GM12878 (cell line): ENCODE data around the gene ASZ1. TPM values are rescaled to one million over a fixed set of nuclear protein-coding genes. Genes with fewer than 3 reads are reported as not detected.

Experiments used
- ATAC-seq: fragments of 200-7000 bp; cut with Tn5 transposase; 3 replicates; pipeline ENCODE4 v1.9.1; 2020; ENCODE audit warnings: mild to moderate bottlenecking, moderate library complexity
- BruUV-seq: library from RNA; stranded (reverse); fragments of 400-500 nt; replicated peaks from 2 replicates; lab custom pipeline; 2021; lab: Mats Ljungman, UMichigan
- CTCF ChIA-PET: fragments of 300-600 bp; sonication (Branson Sonifier 250); formaldehyde crosslinking; extraction: SDS; loops from one replicate; lab custom pipeline; 2021; ENCODE audit warnings: inconsistent platforms; lab: Yijun Ruan, JAX
- POLR2A ChIA-PET: fragments of 350-600 bp; formaldehyde crosslinking; extraction: SDS; loops from one replicate; lab custom pipeline; 2021; ENCODE audit warnings: inconsistent platforms; lab: Charles Lee
- RAD21 ChIA-PET: fragments of 300-600 bp; sonication (Branson Sonifier 250); formaldehyde crosslinking; loops from one replicate; lab custom pipeline; 2023; ENCODE audit warnings: antibody characterized with exemption; ENCODE audit not compliant: unreplicated experiment; lab: Charles Lee
- SMC1A ChIA-PET: fragments of 300-600 bp; sonication (Branson Sonifier 250); formaldehyde crosslinking; loops from one replicate; lab custom pipeline; 2023; ENCODE audit not compliant: unreplicated experiment, uncharacterized antibody; lab: Charles Lee
- DNase-seq: peaks from one replicate; pipeline ENCODE4 v3.0.0-alpha.2; 2011; ENCODE audit warnings: low read depth, low spot score
- FAIRE-seq: peaks from 3 replicates; lab custom pipeline; 2011; peaks lifted over from hg19 to GRCh38; lab: Jason Lieb, UNC
- H2AFZ ChIP-seq: 2 replicates; pipeline ENCODE4 v1.6.0; 2011; ENCODE audit warnings: low read depth, low read length, control low read depth; ENCODE audit not compliant: control insufficient read depth
- H3K27ac ChIP-seq: 2 replicates; pipeline ENCODE4 v1.5.1; 2011; ENCODE audit warnings: control low read depth; ENCODE audit not compliant: control insufficient read depth, insufficient read depth
- H3K27me3 ChIP-seq, 2 experiments: replicated peaks in 1 of 2; 2 replicates each; pipeline versions ENCODE4 v1.6.0 to v1.6.1; 2011; ENCODE audit warnings: low read length in 1 of 2; ENCODE audit not compliant: control insufficient read depth in 2 of 2, insufficient read depth in 2 of 2
- H3K36me3 ChIP-seq, 2 experiments: 2 replicates each; pipeline ENCODE4 v1.5.1; 2011; ENCODE audit warnings: low read length in 1 of 2; ENCODE audit not compliant: control insufficient read depth in 2 of 2, insufficient read depth in 2 of 2
- H3K4me1 ChIP-seq: 2 replicates; pipeline ENCODE4 v1.6.1; 2011; ENCODE audit warnings: mild to moderate bottlenecking, low read length, moderate library complexity, mixed read lengths; ENCODE audit not compliant: control insufficient read depth, insufficient read depth
- H3K4me2 ChIP-seq: 2 replicates; pipeline ENCODE4 v1.6.0; 2011; ENCODE audit warnings: control low read depth; ENCODE audit not compliant: control insufficient read depth, insufficient read depth
- H3K4me3 ChIP-seq: fragments of 200-600 bp; sonication (generic); 2 replicates; pipeline ENCODE4 v1.5.1; 2016
- H3K79me2 ChIP-seq: 2 replicates; pipeline ENCODE4 v1.6.0; 2011; ENCODE audit warnings: low read length; ENCODE audit not compliant: control insufficient read depth, insufficient read depth
- H3K9ac ChIP-seq: 2 replicates; pipeline ENCODE4 v1.8.0; 2011; ENCODE audit warnings: low read length, control low read depth, mixed read lengths; ENCODE audit not compliant: control insufficient read depth, insufficient read depth
- H3K9me3 ChIP-seq: replicated peaks from 3 replicates; pipeline ENCODE4 v1.5.1; 2011; ENCODE audit warnings: mild to moderate bottlenecking, low read length; ENCODE audit not compliant: control insufficient read depth, insufficient read depth
- H4K20me1 ChIP-seq: 2 replicates; pipeline ENCODE4 v1.6.0; 2011; ENCODE audit not compliant: control insufficient read depth, insufficient read depth
- JUNB ChIP-seq: IDR thresholded peaks from 2 replicates; pipeline ENCODE4 v1.6.1; 2016; ENCODE audit warnings: antibody characterized with exemption, mild to moderate bottlenecking
- MTA2 ChIP-seq: fragments of 450-650 bp; IDR thresholded peaks from 2 replicates; pipeline ENCODE4 v1.6.1; 2016; ENCODE audit warnings: low read depth, mild to moderate bottlenecking, moderate library complexity
- MTA3 ChIP-seq: IDR thresholded peaks from 2 replicates; pipeline ENCODE4 v1.6.1; 2012; ENCODE audit warnings: low read length, inconsistent platforms, borderline replicate concordance
- SMAD1 ChIP-seq: fragments of 450-650 bp; IDR thresholded peaks from 2 replicates; pipeline ENCODE4 v1.6.1; 2018; ENCODE audit warnings: mild to moderate bottlenecking, low read depth; ENCODE audit not compliant: partially characterized antibody
- WGBS: methylation state at CpG from one replicate; pipeline ENCODE4 v1.1.6; 2016; ENCODE audit warnings: low lambda C conversion rate; ENCODE audit not compliant: insufficient replicate concordance, insufficient coverage; ENCODE audit errors: missing lambda C conversion rate; 5-methylcytosine and 5-hydroxymethylcytosine counted together
- in situ Hi-C: fragments of 300-500 bp; cut with MboI; formaldehyde crosslinking; loops from 9 replicates; pipeline ENCODE4 v1.14.3; 2018; ENCODE audit warnings: mixed read lengths
- intact Hi-C: fragments of 100-400 bp; cut with micrococcal nuclease; formaldehyde crosslinking; loops from one replicate; pipeline ENCODE4 v1.14.2; 2022; ENCODE audit not compliant: unreplicated experiment
- polyA plus RNA-seq, 11 experiments: library from polyadenylated mRNA; depleted of rRNA in 4 of 11; unstranded in 6 of 11; stranded (reverse) in 5 of 11; fragments of >200 nt; fragmentation: Nextera tagmentation in 4 of 11; fragmentation: Illumina TruSeq in 1 of 11; extraction: Ambion mirVana in 4 of 11; extraction: Trizol in 1 of 11; gene quantifications; 1 replicate in 1 of 11; 2 replicates in 10 of 11; pipeline versions ENCODE4 v1.2.1 to v1.2.3, GENCODE V29; 2011 to 2016; ENCODE audit warnings: inconsistent platforms in 2 of 11, missing spikeins in 2 of 11, low read depth in 1 of 11
- total RNA-seq, 4 experiments: library from RNA; depleted of rRNA in 3 of 4; stranded (reverse); fragments of >200 nt in 3 of 4; fragmentation: Illumina TruSeq in 1 of 4; extraction: Trizol in 1 of 4; gene quantifications; 2 replicates each; pipeline versions ENCODE4 v1.2.1 to v1.2.3, GENCODE V29; 2013 to 2021
- TF ChIP-seq, protein P1 (sequence below): IDR thresholded peaks from 2 replicates; pipeline ENCODE4 v1.6.1; 2011; ENCODE audit warnings: borderline replicate concordance, low read depth, mild to moderate bottlenecking, moderate library complexity, mixed read lengths, low read length; ENCODE audit not compliant: insufficient read depth; ENCODE audit errors: extremely low read length
- TF ChIP-seq, protein P2 (sequence below): IDR thresholded peaks from 2 replicates; pipeline ENCODE4 v1.6.1; 2012; ENCODE audit warnings: improper control_type of control experiment, low read depth, low read length; ENCODE audit not compliant: insufficient replicate concordance
- TF ChIP-seq, protein P3 (sequence below): fragments of 450-650 bp; IDR thresholded peaks from 2 replicates; pipeline ENCODE4 v1.6.1; 2016; ENCODE audit warnings: mild to moderate bottlenecking

ASZ1 gene
- total and polyA plus RNA-seq, 10 of the 15 experiments (the other 5 are each of a cell fraction or from before 2014, with no cell fraction given): 0.04 to 0.09 (median 0.06) TPM; not detected in 5

DNA sequence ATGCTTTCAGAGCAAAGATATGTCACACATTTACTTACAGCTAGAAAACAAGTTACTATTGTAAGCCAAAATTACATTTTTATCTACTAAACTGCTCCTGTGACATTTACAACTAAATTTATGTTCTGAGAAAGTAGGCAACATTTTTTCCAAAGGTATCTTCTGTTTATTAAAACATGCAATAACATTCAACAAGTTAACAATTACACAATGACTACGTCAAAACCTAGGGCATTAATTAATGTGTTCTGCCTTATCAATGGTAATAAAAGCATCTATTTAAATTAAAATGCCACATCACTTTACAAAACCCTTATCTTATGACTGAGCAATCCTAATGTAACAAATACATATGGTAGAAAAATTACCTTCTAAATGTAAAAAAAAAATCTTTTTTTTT lies 14.9 kb downstream of the ASZ1 start:
- in situ Hi-C loops: no loop called here

DNA sequence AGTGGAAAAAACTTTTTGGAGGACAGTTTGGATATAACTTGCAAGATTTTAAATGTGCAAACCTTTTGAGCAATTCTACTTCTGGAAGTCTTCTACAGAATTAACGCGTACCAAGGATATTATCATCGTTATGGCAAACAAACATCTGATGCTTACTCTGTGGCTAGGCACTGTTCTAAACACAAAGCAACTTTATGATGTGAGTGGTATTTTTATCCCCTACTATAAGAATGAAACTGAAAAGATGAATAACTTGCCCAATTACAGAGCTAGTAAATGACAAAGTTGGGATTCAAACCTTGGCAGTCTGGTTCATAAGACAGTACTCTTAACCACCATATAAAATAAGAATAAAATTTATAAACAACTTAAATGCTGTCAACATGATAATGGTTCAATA lies 15.8 kb downstream of the ASZ1 start:
- RAD21 ChIA-PET: interaction anchor here (0.6 to 2.8 kb wide), 12 partner anchors 9 to 457 kb away, joined by 3 to 13 read pairs (median 4); no protein-coding TSS in a partner anchor
- FAIRE-seq: peak; percentile 70
- Histone ChIP-seq H3K9me3 (no peaks in the 10 kb centered on the region), H3K36me3 (no peaks in the 10 kb centered on the region), H3K4me2 (no peak overlapping the region), H3K9ac (no peak overlapping the region), H3K4me1 (no peaks in the 10 kb centered on the region), H3K27ac (no peak overlapping the region), H2AFZ (no peak overlapping the region), H3K79me2 (no peaks in the 10 kb centered on the region), H3K27me3 (no peaks in the 10 kb centered on the region), H4K20me1 (no peaks in the 10 kb centered on the region), H3K4me3 (no peak overlapping the region)
- ATAC-seq: peak; percentile 93
- intact Hi-C loops (no loop called here), in situ Hi-C loops (no loop called here)
- no TSS peak for BruUV-seq
- DNase-seq: no peak
- CTCF ChIA-PET: interaction anchor here (0.7 to 2.8 kb wide), 9 partner anchors 10 to 742 kb away, joined by 3 to 25 read pairs (median 4); partner anchors contain the start of gene CFTR
- SMC1A ChIA-PET: interaction anchor here (0.6 to 2.8 kb wide), 15 partner anchors 9 to 342 kb away, joined by 3 to 23 read pairs (median 4); no protein-coding TSS in a partner anchor
- POLR2A ChIA-PET: interaction anchor here (0.6 to 1.0 kb wide), 2 partner anchors 11 to 453 kb away, joined by 3 to 4 read pairs; no protein-coding TSS in a partner anchor
- 53% methylated on average over 3 of the region's 3 CpGs for WGBS
- TF ChIP-seq SMAD1 (no peak), MTA2 (peak; percentile 64), JUNB (peak; percentile 39; the same call in 1 of the 2 replicates)
- TF ChIP-seq, protein P1, sequence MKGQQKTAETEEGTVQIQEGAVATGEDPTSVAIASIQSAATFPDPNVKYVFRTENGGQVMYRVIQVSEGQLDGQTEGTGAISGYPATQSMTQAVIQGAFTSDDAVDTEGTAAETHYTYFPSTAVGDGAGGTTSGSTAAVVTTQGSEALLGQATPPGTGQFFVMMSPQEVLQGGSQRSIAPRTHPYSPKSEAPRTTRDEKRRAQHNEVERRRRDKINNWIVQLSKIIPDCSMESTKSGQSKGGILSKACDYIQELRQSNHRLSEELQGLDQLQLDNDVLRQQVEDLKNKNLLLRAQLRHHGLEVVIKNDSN: no peak
- TF ChIP-seq, protein P2, sequence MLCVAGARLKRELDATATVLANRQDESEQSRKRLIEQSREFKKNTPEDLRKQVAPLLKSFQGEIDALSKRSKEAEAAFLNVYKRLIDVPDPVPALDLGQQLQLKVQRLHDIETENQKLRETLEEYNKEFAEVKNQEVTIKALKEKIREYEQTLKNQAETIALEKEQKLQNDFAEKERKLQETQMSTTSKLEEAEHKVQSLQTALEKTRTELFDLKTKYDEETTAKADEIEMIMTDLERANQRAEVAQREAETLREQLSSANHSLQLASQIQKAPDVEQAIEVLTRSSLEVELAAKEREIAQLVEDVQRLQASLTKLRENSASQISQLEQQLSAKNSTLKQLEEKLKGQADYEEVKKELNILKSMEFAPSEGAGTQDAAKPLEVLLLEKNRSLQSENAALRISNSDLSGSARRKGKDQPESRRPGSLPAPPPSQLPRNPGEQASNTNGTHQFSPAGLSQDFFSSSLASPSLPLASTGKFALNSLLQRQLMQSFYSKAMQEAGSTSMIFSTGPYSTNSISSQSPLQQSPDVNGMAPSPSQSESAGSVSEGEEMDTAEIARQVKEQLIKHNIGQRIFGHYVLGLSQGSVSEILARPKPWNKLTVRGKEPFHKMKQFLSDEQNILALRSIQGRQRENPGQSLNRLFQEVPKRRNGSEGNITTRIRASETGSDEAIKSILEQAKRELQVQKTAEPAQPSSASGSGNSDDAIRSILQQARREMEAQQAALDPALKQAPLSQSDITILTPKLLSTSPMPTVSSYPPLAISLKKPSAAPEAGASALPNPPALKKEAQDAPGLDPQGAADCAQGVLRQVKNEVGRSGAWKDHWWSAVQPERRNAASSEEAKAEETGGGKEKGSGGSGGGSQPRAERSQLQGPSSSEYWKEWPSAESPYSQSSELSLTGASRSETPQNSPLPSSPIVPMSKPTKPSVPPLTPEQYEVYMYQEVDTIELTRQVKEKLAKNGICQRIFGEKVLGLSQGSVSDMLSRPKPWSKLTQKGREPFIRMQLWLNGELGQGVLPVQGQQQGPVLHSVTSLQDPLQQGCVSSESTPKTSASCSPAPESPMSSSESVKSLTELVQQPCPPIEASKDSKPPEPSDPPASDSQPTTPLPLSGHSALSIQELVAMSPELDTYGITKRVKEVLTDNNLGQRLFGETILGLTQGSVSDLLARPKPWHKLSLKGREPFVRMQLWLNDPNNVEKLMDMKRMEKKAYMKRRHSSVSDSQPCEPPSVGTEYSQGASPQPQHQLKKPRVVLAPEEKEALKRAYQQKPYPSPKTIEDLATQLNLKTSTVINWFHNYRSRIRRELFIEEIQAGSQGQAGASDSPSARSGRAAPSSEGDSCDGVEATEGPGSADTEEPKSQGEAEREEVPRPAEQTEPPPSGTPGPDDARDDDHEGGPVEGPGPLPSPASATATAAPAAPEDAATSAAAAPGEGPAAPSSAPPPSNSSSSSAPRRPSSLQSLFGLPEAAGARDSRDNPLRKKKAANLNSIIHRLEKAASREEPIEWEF: no peak

More for the DNA sequence above, 14.9 kb downstream of the ASZ1 start:
- no peak for ATAC-seq
- SMC1A ChIA-PET: interaction anchor here (1.0 to 2.8 kb wide), 8 partner anchors 10 to 319 kb away, joined by 3 to 23 read pairs (median 6); no protein-coding TSS in a partner anchor
- Histone ChIP-seq H3K27ac (no peak overlapping the region), H4K20me1 (no peaks in the 10 kb centered on the region), H3K79me2 (no peaks in the 10 kb centered on the region), H3K4me3 (no peak overlapping the region)
- BruUV-seq: no TSS peak
- TF ChIP-seq JUNB: no peak
- TF ChIP-seq MTA3: no peak
- TF ChIP-seq, protein P3, sequence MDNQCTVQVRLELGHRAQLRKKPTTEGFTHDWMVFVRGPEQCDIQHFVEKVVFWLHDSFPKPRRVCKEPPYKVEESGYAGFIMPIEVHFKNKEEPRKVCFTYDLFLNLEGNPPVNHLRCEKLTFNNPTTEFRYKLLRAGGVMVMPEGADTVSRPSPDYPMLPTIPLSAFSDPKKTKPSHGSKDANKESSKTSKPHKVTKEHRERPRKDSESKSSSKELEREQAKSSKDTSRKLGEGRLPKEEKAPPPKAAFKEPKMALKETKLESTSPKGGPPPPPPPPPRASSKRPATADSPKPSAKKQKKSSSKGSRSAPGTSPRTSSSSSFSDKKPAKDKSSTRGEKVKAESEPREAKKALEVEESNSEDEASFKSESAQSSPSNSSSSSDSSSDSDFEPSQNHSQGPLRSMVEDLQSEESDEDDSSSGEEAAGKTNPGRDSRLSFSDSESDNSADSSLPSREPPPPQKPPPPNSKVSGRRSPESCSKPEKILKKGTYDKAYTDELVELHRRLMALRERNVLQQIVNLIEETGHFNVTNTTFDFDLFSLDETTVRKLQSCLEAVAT: no peak
- TF ChIP-seq, all 136 proteins: peak for 0
- FAIRE-seq (no peak), DNase-seq (no peak)
- Histone ChIP-seq H3K9ac (no peak overlapping the region), H2AFZ (no peak overlapping the region), H3K4me1 (no peaks in the 10 kb centered on the region), H3K36me3 (no peaks in the 10 kb centered on the region), H3K27me3 (no peaks in the 10 kb centered on the region), H3K4me2 (no peak overlapping the region), H3K9me3 (no peaks in the 10 kb centered on the region)
- ChIA-PET RAD21 (interaction anchor here (0.6 to 2.8 kb wide), 8 partner anchors 8 to 458 kb away, joined by 3 to 13 read pairs (median 4); no protein-coding TSS in a partner anchor), POLR2A (no interaction called here), CTCF (interaction anchor here (0.6 to 2.8 kb wide), 5 partner anchors 12 to 142 kb away, joined by 3 to 25 read pairs (median 7); no protein-coding TSS in a partner anchor)
- WGBS: 55% methylated on average over 1 of the region's 1 CpG
- intact Hi-C loops: no loop called here
